NCI-H2081 treated with DMSO at 0.1 percent for 48 hours (cell line): ENCODE results near the gene KCNIP1.

Experiments used
- DNase-seq: peaks from one replicate; lab custom pipeline; 2025; lab: John Stamatoyannopoulos, UW

KCNIP1 gene

DNA sequence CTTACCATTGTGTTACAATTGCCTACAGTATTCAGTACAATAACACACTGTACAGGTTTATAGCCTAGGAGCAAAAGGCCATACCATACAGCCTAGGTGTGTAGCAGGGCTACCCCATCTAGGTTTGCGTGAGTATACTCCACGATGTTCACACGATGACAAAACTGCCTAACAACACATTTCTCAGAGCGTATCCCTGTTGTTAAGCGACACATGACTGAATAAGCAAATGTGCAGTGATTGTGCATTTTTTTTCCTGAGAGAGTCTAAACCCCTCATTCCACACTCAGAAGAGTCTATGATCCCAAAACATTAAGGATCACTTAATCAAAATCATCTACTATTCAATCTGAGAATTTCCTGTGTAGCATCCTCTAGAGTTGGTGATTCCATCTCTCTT, 211.3 kb downstream of the KCNIP1 start:
- DNase-seq: no peak

DNA sequence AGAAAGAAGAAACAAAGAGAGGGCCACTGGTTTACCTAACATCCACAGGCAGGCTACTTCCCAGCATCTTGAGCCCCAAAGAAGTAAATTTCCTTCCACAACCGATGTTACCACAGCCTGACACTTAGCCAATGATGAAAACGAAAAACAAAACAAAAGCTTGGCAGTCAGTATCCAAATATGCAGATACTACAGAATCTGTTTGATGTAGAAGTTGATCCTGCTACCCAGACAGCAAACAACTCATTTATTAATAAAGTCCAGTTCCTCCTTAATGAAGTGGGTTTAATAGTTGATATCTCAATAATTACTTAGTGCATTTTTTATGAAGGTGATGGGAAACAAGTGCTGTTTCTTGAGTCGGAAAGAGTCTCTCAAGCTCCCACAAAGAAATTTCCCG, 212.6 kb downstream of the KCNIP1 start:
- no peak for DNase-seq

GRCh38 chr5:170719551-170719950, 215.7 kb downstream of the KCNIP1 start:
- DNase-seq: no peak

- no peak for DNase-seq
Measured at GRCh38 chr5:170720179-170720578, 216.4 kb downstream of the KCNIP1 start.

GRCh38 chr5:170720984-170721383, 217.2 kb downstream of the KCNIP1 start:
- no peak for DNase-seq

DNA sequence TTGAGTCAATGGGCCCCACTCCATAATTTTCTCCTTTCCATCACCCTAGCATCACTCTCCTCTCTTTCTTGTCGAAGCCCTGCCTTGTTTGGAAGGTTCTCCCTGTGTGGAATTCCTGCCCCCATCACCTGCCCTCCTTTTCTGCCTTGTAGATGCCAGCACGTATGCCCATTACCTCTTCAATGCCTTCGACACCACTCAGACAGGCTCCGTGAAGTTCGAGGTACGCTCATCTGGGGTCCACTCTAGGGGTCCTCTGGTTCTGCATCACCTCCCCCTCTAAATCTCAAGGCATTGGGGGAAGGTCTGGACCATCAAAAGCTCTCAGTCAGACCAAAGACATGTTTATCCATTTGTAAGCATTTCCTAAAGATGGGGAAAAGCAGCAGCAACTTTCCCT, 217.9 kb downstream of the KCNIP1 start:
- DNase-seq: no peak

DNA sequence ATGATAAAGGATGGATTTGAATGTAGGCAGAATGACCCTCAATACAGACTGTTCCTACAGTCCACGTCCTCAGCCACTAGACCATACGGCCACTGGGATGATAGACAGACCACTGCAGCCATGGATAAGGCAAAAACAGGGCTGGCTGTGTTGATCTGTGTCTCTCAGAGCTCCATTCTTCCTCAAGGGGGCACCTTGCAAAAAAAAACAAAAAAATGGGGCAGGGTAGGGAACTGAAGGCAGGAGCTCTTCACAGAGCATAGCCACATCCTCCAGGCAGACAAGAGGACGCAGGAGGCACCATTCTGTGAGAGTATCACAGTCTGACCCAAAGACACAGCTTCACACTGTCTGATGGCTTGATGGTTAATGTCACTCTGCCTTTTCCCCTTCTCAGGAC, 218.5 kb downstream of the KCNIP1 start:
- no peak for DNase-seq

GRCh38 chr5:170731052-170731451, 227.2 kb downstream of the KCNIP1 start:
- no peak for DNase-seq

DNA sequence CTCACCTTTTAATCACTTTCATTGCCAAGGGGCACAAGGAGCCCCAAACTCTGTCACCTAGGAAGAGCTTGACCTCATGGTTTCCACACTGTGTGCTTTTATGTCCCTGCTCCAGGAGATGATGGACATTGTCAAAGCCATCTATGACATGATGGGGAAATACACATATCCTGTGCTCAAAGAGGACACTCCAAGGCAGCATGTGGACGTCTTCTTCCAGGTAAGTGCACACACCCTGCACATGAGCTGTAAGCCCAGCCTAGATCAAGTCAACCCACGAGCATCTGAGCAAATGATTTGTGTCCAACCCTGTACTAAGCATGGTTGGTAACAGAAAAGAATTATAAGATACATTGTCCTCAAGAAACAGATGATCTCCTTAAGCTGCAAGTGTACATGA, 228.9 kb downstream of the KCNIP1 start:
- DNase-seq: no peak

GRCh38 chr5:170736966-170737365, 233.1 kb downstream of the KCNIP1 start:
- DNase-seq: no peak

DNA sequence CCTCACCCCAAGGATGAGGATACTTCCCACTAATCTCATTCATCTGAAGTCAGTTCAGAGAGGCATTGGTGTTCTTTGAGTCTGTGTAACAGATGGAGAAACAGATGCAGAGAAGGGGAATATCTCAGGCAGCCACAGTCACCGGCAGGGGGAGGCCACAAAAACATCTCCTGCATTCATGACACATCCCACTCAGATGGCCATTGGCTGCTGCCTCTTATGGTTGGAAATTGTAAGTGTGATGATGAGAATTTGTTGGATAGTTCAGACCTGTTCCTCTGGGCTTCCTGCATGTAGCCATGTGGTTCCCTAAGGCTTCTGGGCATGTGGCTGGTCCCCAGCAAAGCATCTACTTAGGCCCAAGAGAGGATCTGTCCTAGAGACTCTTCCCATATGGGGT, 233.8 kb downstream of the KCNIP1 start:
- DNase-seq: no peak

GRCh38 chr5:170738840-170739239, 235.0 kb downstream of the KCNIP1 start:
- no peak for DNase-seq

- DNase-seq: no peak
Measured at GRCh38 chr5:170739446-170739845, 235.6 kb downstream of the KCNIP1 start.

DNA sequence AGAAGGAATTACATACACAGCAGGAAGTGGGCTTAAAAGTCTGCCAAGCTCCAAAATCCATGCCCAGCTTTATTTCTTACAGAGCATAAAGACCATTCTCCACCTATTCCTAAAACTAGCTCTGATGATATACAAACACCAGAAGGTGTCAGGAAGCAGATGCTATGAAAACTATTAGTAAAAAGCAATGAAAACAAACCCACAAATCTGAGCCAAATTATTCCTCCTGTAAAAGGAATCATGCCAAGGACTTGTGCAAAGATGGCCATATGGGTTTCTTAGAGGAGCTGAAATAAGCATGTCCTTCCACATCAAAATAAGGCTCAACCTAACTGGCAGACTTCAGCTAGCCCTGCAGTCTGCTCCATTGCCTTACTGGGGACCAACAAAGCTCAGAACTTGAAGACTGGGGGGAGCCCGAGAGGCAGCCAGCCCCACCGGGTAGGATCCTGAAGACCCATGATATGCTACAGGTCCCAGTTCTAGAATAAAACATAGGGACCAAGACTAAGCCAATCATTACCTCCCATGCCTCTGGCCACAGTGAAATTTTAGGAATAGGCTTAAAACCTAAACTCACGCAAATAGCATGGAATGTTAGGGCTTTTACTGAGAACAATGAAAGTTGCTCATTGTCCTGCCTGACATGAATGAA, 236.9 kb downstream of the KCNIP1 start:
- no peak for DNase-seq

GRCh38 chr5:170741801-170742200, 238.0 kb downstream of the KCNIP1 start:
- DNase-seq: no peak

GRCh38 chr5:170743876-170744212, 240.0 kb downstream of the KCNIP1 start:
- no peak for DNase-seq

GRCh38 chr5:170745481-170746071, 241.8 kb downstream of the KCNIP1 start:
- DNase-seq: no peak

DNA sequence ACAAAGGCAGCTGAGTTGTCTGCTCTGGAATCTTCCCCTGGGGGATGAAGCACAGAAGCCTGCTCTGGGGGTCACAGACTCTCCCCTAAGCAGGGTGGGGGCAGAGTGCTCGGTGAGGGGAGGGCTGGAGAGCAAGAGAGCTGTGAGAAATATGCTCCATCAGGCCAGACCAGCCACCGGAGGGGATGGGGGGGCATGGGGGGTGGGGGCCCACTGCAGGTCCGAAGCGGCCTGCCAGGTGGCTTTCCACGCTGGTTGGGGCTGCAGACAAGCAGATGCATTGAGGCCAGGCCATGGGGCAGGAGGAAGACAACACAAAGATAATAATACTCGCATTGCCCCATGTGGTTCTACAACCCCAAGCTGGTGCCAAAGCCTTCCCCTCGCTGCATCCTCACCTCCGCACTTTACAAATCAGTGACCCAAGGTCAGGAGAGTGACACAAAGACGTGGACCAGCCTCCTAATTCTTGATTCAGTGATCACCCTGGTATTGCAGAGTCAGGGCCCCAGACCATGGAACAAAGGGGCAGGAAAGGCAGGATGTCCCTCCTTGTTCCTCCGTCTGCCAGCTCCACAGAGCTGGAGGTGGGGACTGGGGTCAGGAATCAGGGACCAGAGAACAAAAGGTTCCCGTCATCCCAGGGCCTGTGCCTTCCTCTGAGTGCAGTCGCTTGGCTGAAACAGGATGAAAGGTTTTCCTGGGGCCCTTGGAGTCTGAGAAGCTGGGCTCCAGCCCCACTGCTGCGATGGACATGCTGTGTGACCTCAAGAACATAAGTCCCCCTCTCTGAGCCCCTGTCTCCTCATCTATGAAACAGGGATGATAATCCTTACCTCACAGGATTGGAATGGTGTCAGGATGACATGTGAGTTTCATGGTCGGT, 242.5 kb downstream of the KCNIP1 start:
- no peak for DNase-seq

DNA sequence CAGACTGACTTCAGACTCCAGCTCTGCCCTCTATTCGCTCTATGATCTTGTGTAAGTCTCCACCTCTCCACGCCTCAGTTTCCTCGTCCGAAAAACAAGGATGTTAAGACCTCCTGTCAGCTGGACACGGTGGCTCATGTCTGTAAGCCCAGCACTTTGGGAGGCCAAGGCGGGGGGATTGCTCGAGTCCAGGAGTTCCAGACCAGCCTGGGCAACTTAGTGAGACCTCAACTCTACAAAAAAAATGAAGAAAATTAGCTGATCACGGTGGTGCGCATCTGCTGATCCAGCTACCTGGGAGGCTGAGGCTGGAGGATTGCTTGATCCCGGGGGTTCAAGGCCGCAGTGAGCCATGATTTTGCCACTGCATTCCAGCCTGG, 243.1 kb downstream of the KCNIP1 start:
- no peak for DNase-seq

DNA sequence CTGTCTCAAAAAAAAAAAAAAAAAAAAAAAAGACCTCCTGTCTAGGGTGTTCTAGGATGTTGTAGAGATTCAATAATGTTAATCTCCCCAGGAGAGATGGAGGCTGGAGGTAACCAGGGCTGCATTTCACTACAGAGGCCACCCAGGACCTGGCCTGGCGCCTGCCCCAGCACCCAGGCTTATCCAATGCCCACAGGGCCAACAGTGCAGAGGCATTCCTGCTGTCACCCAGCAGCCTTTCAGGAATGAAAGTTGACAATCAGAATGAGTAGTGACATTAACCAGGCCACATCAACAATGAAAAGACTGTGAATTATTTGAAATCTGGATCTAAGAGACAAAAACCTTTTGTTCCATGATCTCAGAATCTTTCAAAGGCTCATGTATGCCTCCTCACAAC, 243.5 kb downstream of the KCNIP1 start:
- DNase-seq: no peak

- DNase-seq: no peak
Measured at GRCh38 chr5:170747851-170748250, 244.0 kb downstream of the KCNIP1 start.

DNA sequence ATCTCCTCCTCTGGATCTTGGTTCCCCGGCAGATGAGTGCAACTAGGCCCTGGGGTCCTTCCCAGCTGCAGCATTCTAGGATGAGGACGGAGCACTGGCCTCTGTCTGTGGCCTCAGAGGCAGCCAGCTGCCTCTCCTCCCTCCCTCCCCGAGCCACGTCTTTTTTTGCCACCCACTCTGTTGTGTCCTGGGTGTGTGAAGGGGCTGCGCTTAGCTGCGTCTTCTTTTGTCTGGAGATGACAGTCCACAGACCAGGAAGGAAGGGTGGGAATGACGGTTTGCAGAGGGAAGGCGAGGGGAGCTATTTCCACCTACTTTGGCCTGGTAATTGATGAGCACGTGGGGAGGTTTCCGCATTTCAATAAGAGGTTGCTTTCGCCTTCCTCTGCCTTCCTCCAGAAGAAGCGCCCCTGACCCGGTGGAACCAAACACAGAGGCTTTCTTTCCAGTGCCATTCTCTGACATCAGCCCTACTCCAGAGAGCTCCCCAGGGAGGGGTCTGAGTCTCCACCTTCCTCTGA, 245.2 kb downstream of the KCNIP1 start:
- DNase-seq: no peak

DNA sequence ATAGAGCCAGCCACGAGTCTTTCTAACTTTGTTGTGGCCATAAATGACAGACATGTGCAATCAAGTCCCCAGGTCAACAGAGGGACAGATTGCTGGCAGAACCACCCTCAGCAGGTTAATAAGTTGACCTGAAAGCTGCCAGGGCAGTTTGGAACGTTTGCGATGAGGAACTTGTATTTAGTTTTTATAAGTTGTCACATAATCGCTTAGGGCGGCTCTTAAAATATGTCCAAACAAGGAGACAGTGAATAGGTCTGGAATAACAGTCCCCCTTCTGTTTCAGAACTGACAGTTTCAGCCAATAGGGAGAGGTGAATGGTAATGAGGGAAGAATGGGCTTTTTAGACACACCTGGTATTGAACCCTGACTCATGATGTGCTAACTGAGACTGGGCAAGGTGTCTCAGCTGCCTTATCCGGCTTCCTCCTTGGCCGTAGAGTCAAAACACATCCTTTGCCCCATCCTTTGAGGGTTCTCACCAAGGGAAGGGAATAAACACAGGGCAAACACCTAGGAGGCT, 246.2 kb downstream of the KCNIP1 start:
- no peak for DNase-seq
